NCI-H524 (cell line): ENCODE data around the gene HOMER3.

Source experiments
- DNase-seq, 2 experiments: peaks; one replicate each; lab custom pipeline; 2025; lab: John Stamatoyannopoulos, UW

HOMER3 gene

DNA sequence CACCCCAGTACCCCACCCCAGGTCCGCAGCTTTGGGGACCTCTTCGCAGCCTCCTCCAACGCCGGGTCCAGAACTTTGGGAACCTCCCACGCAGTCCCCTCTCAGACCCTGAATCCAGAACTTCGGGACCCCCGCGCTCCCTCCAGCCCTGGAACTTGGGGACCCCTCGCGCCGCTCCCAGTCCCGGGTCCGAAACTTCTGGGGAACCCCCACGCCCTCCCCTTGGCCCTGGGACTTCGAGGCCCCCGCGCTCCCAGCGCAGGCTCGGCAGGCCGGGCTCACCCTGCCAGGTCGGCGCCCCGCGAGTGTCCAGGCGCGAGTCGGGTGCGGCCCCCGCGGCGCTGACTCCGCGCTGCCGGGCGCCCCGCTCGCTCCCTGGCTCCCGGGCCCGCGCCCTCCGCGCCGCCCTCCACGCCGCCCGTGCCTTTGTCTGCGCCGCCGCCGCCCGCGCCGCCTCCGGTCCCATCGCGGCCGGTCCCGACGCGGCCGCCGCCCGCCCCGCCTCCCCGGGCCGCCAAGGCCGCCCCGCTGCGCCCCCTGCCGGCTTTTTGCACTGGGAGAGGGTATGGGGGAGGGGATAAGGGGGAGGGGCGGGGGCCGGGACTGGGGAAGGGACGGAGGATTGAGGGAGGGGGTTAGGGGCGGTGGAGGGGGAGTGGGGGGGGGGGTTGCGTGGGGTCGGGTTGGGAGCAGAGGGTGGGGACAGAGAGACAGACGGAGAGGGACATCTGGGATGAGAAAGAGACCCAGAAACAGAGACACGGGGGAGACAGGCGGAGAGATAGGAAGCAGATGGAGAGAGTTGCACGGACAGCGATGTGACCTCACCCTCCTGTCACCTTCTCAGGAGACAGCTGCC lies at the start of gene HOMER3:
TSS of gene HOMER3 (minus strand) at position 449 of the 859 bp plus-strand sequence. CDS start 2,235 bp downstream, outside the sequence.
- DNase-seq, result peak; percentile 48 to 76

DNA sequence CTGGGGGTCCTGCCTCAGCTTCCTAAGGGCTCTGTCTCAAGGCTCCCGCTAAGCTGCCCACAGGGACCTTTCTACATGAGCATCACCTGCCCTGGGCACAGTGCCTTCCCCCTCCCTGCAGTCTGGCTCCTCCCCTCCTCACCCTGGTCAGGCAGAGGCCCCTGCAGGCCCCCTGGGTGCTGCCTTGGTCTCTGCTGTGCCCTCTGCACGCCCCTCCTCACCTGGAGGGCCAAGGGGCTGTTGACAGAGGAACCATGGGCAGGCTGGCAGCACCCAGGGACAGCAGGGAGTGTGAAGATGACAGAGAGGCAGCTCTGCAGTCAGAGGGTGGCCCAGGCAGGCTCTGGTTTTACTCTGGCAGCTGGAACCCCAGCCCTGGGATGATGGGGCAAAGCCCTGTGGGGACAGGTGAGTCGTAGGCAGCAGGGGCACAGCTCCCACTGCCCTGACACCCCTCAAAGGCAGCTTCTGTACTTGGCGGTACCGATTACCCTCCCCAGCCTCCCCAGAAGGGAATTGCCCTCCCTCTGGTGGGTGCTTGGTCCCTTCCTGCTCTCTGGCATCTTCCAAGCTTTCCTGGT lies 49.2 kb upstream of the HOMER3 start:
- DNase-seq, result no peak

- no peak for DNase-seq
Observed at GRCh38 chr19:18989316-18989715, 48.3 kb upstream of the HOMER3 start.

DNA sequence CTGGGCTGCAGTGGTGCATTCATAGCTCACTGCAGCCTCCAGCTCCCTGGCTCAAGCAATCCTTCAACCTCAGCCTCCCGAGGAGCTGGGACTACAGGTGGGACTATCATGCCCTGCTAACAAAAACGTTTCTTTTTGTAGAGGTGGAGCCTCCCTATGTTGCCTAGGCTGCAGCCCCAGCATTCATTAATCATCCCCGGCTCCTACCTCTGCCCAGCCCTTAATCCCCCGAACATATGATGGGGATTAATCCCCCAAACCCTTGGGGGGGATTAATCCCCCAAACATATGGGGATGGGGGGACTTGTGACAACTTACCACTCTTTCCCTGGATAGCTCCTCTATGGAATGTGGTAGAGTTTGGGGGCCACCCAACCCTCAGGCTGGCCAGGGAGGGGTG lies 46.4 kb upstream of the HOMER3 start:
- peak; percentile 84 to 97 for DNase-seq

DNA sequence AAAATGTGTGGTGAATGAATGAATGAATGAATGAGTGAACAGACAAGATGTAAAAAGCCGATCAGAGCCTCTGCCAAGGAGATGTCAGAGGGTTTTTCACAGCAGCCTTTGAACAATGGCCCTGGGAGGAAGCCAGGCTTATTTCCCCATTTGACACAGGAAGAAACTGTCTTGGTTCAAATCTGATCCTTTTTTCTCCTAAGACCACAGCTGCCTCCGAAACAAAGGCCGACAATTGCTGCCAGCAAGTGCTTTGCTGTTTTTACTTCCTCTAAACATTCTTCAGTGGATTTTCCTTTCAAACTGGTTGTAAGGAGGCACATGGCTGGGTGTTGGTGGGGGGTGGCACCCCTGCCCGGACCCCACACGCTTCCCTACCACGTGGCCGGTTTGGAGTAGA lies 44.2 kb upstream of the HOMER3 start:
- no peak for DNase-seq

- no peak for DNase-seq
Observed at GRCh38 chr19:18984251-18984650, 43.2 kb upstream of the HOMER3 start.

DNA sequence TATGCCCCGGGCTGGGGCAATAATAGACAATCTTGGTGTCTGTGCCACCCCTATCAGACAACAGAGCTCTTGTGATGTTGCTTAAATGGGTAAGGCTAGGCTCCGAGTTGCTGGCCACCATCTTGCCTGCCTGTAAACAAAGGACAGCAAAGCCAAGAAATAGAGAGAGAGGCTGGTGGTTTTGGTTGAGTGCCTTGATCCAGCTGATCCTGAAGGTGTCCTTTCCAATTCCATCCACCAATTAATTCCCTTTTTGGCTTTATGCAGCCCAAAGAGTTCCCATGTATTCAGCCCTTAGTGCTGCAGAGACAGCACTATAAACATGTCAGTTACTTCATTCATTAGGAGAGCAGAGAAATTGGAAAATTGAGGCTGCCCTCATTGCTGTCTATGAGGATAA lies 41.7 kb upstream of the HOMER3 start:
- no peak for DNase-seq

- DNase-seq, result no peak
Observed at GRCh38 chr19:18980432-18981020, 39.5 kb upstream of the HOMER3 start.

DNA sequence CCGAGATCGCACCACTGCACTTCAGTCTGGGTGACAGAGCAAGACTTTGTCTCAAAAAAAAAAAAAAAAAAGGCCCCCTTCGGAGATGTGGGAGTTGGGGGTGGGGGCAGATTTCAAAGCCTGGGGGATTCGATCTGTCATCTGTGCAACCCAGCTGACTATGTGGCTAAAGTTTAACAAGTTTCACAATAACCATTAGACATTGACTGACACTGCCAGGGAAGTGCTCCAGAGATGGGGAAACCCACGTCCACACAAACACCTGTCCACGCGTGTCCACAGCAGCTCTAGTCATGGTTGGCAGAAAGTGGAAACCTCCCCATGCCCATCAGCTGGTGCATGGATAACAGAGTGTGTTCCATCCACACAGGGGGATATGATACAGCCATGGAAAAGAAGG lies 37.6 kb upstream of the HOMER3 start:
- no peak for DNase-seq

GRCh38 chr19:18975869-18976268 lies 34.9 kb upstream of the HOMER3 start:
- no peak for DNase-seq

GRCh38 chr19:18975011-18975410 lies 34.0 kb upstream of the HOMER3 start:
- no peak for DNase-seq

GRCh38 chr19:18972851-18973250 lies 31.8 kb upstream of the HOMER3 start:
- no peak for DNase-seq

GRCh38 chr19:18972301-18972811 lies 31.3 kb upstream of the HOMER3 start:
- no peak for DNase-seq

DNA sequence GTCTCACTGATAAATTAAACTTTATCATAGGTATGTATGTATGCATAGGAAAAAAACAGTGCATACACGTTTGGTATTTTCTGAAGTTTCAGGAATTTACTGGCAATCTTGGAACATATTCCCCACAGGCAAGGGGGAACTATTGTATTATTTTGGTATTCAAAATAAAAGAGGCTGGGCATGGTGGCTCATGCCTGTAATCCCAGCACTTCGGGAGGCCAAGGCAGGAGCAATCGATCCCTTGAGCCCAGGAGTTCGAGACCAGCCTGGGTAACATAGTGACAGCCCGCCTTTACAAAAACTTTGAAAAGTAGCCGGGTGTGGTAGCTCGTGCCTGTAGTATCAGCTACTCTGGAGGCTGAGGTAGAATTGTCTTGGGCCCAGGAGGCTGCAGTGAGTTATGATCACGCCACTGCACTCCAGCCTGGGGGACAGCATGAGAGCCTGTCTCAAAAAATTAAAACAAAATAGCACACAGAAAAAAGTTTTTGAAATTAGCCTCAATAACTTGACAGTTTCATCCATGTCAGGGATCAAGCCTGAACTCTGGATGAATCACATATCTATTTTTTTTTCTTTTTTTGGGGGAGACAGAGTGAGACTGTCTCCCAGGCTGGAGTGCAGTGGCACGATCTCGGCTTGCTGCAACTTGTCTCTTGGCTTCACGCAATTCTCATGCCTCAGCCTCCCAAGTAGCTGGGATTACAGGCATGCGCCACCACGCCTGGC lies 29.1 kb upstream of the HOMER3 start:
- no peak for DNase-seq

GRCh38 chr19:18967358-18968146 lies 26.5 kb upstream of the HOMER3 start:
- DNase-seq, result no peak

- no peak for DNase-seq
Observed at GRCh38 chr19:18966307-18966706, 25.3 kb upstream of the HOMER3 start.

- DNase-seq, result no peak
Observed at GRCh38 chr19:18964121-18964520, 23.1 kb upstream of the HOMER3 start.

- DNase-seq, result peak in 1 of 2 experiments; percentile 17
Observed at GRCh38 chr19:18961767-18962620, 21.0 kb upstream of the HOMER3 start.

DNA sequence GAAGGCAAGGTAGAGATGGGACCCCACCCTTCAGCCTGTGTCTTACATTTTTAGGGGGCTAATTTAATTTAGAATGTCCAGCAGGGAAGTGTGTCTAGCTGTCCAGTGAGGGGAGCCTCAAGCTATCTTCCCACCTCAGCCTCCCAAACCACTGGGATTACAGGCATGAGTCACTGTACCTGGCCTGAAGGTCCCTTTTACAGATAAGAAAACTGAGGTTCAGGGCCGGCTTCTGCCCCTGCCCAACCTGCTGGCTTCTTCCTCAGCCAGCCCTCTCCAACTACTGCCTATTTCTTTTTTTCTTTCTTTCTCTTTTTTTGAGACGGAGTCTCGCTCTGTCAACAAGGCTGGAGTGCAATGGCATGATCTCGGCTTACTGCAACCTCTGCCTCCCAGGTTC lies 19.4 kb upstream of the HOMER3 start:
- no peak for DNase-seq

GRCh38 chr19:18955042-18955441 lies 14.0 kb upstream of the HOMER3 start:
- no peak for DNase-seq
